Spinal cord (tissue), 10 donors: ENCODE measurements around the gene CEP68. TPM values are rescaled to one million over a fixed set of nuclear protein-coding genes. Genes with fewer than 3 reads are reported as not detected.
A peak's percentile ranks its signal among the peaks of the same experiment; 100 is the strongest.
"Not testable (repeated sequence)": the region's sequence is repeated elsewhere in the genome, so short reads cannot be mapped to it uniquely, and the experiment has no call there.

Experiments
- DNase-seq, 6 donors: peaks; one replicate each; pipeline versions ENCODE4 v3.0.0 to v3.0.0-alpha.2; 2013 to 2015; ENCODE audit warnings: low spot score in 6 of 6, low read depth in 4 of 6
- H3K27ac ChIP-seq: one replicate; pipeline ENCODE4 v1.5.1; 2013; ENCODE audit warnings: low read depth, low read length, control low read depth
- H3K27me3 ChIP-seq: one replicate; pipeline ENCODE4 v1.6.1; 2013; ENCODE audit warnings: low read length; ENCODE audit not compliant: control insufficient read depth, insufficient read depth
- H3K36me3 ChIP-seq: one replicate; pipeline ENCODE4 v1.6.1; 2013; ENCODE audit warnings: low read length; ENCODE audit not compliant: control insufficient read depth, insufficient read depth
- H3K4me1 ChIP-seq: one replicate; pipeline ENCODE4 v1.6.1; 2013; ENCODE audit warnings: low read length; ENCODE audit not compliant: control insufficient read depth, insufficient read depth
- H3K4me3 ChIP-seq: one replicate; pipeline ENCODE4 v1.5.1; 2013; ENCODE audit warnings: low read depth, low read length, control low read depth
- H3K9me3 ChIP-seq: one replicate; pipeline ENCODE4 v1.6.1; 2013; ENCODE audit warnings: low read length; ENCODE audit not compliant: control insufficient read depth, insufficient read depth
- WGBS: methylation state at CpG from one replicate; pipeline ENCODE4 v1.1.5; 2013; ENCODE audit warnings: missing lambda C conversion rate; ENCODE audit not compliant: insufficient coverage; 5-methylcytosine and 5-hydroxymethylcytosine counted together
- polyA plus RNA-seq, 2 donors: library from polyadenylated mRNA; unstranded; fragments of 120-200 nt; gene quantifications; one replicate each; pipeline ENCODE4 v1.2.1, GENCODE V29; 2013; ENCODE audit not compliant: insufficient read length in 2 of 2
- total RNA-seq, 2 donors: library from RNA; depleted of rRNA in 1 of 2; stranded (reverse); fragments of 120-200 nt in 1 of 2; fragments of >200 nt in 1 of 2; gene quantifications; one replicate each; pipeline versions ENCODE4 v1.2.3 to v1.2.4, GENCODE V29; 2013 to 2014
- donor health status: healthy.

CEP68 gene
- total and polyA plus RNA-seq, 4 donors, result 30.0 to 39.2 (median 33.6) TPM

DNA sequence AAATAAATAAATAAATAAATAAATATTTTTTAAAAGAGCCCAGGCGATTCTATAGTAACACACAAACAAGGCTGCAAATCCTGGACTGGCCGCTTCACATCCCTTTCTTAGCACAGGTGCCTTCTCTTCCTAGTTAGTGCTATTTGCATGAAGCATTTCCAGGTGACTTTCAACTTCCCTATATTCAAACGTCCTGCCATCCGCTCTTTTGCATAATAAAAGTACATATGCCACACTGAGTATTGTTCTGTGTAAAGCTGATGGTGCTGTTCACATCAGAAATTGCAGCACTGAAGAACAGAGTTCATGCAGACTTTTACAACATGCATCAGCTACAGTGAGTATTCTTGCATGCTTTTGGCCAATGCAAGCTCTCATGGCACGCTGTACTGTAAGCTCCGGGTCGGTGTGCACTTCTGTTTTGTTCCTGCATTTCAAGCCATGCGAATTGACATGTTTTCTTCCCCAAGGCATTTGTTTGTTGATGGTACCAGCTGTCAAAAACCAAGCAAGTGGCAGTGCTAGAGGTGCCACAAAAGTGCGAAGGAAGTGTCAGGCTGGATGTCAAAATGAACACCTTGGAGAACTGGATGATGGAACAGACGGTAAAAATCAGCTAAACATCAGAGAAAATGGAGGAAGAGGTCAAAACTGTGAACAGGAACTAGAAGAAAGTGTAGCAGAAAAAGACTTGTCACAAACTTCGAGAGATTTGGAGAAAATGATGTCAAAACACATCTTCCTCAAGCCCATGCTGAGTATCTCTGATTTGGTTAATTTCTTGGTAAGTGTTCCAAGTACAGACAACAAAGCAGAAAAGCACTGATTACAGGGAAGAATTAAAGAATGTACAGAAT lies 25.5 kb upstream of the CEP68 start:
- WGBS, result 76% methylated on average over 8 of the region's 11 CpGs
- no peaks in the 10 kb centered on the region for H3K36me3 ChIP-seq
- no peaks in the 10 kb centered on the region for H3K9me3 ChIP-seq

DNA sequence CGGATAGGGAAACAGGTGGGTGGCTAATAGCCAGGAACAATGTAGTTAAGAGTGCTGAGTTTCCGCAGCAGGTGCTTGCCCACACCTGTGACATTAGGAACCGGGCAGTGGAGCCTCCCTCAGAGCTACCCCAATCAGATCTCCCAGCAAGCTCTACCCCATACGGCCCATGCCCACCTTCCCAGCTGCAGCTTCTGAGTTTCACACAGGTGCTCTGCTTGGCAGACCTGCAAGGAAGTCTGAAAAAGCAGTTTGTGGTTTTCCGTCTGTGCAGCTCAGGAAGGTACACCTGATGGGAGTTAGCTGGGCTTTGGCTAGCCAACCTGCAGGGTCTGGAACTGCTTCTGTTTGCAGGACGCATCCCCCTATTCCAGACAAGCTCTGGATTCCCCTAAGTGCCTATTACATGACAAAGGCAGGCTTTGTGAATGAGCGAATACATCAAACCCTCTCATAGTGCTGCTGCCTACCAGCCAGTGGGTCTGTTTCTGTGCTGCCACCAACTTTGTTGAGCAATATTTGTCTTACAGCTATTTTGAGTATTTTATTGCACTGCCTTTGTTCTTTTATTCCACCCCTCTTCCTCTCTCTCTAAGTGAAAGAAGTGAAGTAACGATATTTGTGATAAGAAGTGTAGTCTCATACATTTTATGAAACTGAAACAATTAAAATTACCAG lies 24.7 kb upstream of the CEP68 start:
- DNase-seq, result peak in 1 of 6 donors; percentile 45
- Histone ChIP-seq H3K36me3 (no peaks in the 10 kb centered on the region), H3K4me1 (peaks cover 17% of the 10 kb centered on the region), H3K4me3 (no peak overlapping the region), H3K27ac (no peak overlapping the region), H3K9me3 (no peaks in the 10 kb centered on the region), H3K27me3 (no peaks in the 10 kb centered on the region)
- WGBS, result 58% methylated on average over 5 of the region's 8 CpGs

More for the DNA sequence above, 25.5 kb upstream of the CEP68 start:
- H3K27ac ChIP-seq, result no peak overlapping the region
- no peak overlapping the region for H3K4me3 ChIP-seq
- H3K27me3 ChIP-seq, result no peaks in the 10 kb centered on the region
- peak in 1 of 6 donors; percentile 50 for DNase-seq
- H3K4me1 ChIP-seq, result peaks cover 17% of the 10 kb centered on the region

DNA sequence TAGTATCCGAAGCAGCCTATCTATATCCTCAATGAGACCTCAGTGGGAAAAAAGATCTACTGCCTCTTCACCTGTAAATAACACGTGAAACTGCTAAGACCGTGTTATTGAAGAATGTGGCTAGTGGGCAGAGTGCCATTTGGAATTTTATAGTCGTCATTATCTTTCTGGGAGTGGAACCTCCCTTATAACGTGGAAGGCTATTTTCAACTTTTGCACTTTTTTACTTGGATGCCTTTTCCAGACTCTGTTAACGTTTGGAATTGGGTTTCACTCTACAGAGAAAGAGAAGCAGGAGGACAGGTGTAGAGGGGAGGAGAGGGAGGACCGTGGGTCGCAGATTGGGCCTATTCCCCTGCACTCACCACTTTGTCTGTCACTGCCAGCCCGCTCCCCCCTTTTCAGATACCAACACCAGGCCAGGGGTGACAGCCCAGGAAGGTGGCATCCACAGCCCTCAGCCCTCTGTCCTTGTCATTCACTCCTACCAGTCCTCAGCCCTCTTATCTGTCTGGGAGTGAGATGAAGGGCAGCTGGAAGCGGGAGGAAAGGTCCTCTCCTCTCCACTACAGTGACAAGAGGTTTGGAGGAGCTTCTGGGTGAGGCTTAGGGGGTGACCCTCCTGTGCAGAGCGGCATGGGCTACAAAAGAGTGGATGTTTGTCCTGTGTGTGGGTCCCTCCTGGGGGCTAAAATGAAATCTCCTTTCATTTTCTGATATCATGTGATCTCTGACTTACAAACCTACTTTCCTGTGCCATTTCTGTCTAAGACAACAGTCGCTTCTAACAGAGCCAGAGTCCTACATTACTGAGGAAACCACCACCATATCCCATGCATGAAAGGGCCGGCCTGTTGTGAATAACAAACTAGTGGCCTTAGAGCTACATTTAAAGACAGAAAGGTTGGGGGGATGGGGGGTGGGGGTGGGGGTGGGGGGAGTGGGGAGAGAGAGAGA lies 23.9 kb upstream of the CEP68 start:
- no peaks in the 10 kb centered on the region for H3K36me3 ChIP-seq
- no CpG with 5 or more reads among the region's 13 CpGs for WGBS
- H3K27ac ChIP-seq, result no peak overlapping the region
- H3K4me1 ChIP-seq, result peaks cover 13% of the 10 kb centered on the region
- no peak for DNase-seq
- no peaks in the 10 kb centered on the region for H3K27me3 ChIP-seq
- H3K4me3 ChIP-seq, result no peak overlapping the region
- H3K9me3 ChIP-seq, result no peaks in the 10 kb centered on the region

DNA sequence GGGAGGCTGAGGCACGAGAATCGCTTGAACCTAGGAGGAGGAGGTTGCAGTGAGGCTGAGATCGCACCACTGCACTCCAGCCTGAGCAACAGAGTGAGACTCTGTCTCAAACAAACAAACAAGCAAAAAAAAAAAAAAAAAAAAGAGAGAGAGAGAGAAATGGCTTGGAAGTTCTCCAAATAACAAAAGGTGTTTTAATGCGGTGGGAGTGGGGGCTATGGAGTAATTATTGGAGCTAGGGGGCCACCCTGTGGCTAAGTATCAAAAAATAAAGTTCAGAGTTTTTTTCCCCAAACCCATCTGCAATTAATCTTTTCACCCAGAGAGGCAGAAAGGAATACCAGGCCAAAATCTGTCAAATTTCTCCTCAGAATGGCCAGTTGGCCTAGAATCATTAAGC lies 23.0 kb upstream of the CEP68 start:
- Histone ChIP-seq H3K4me3 (no peak overlapping the region), H3K4me1 (peaks cover 13% of the 10 kb centered on the region), H3K36me3 (no peaks in the 10 kb centered on the region), H3K27ac (no peak overlapping the region), H3K27me3 (no peaks in the 10 kb centered on the region), H3K9me3 (no peaks in the 10 kb centered on the region)
- whole genome bisulfite sequencing, result no CpG with 5 or more reads among the region's 4 CpGs
- DNase-seq, result peak in 1 of 6 donors; percentile 51

DNA sequence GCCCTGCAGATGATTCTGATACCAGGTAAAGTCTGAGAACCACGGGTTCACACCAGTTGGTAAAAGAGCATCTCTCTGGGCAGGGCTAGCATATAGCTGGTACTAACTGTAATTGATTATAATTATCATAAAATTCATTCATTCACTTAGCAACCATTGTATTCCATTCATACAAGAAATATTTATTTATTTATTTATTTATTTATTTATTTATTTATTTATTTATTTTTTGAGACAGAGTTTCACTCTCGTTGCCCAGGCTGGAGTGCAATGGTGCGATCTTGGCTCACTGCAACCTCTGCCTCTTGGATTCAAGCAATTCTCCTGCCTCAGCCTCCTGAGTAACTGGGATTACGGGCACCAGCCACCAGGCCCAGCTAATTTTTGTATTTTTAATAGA lies 22.5 kb upstream of the CEP68 start:
- H3K27ac ChIP-seq, H3K9me3 ChIP-seq, DNase-seq, H3K4me3 ChIP-seq, H3K27me3 ChIP-seq, H3K36me3 ChIP-seq: not testable (repeated sequence)
- H3K4me1 ChIP-seq, result peaks cover 13% of the 10 kb centered on the region
- WGBS, result no CpG with 5 or more reads among the region's 4 CpGs

DNA sequence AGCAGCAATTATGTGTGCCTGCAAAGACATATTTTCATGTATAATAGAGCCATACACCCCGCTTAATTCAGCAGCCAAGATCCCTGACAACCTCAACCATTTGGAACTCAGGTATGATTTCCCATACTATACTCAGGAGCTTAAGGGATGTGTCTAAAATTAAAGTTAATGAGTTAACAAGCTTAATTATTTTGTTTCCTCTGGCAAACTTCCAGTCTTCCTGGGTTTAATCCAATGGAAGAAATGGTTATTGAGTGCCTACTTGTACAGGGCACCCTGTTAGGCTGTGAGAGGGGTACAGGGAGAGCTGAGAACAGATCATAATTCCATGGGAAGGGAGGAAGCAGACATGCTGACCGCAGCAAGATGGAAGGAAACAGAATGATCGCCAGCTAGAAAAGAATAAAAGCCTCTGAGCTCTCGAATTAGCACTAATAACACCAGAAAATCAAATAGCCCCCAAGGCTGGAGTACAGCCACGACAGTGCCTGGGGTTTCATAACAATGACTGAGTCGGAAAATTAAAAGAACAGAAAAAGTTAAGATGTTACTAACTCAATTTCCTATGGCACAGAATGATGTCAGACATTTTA lies 20.8 kb upstream of the CEP68 start:
- H3K4me3 ChIP-seq, result no peak overlapping the region
- peak in 1 of 6 donors; percentile 83 for DNase-seq
- H3K27me3 ChIP-seq, result no peaks in the 10 kb centered on the region
- no peaks in the 10 kb centered on the region for H3K9me3 ChIP-seq
- H3K36me3 ChIP-seq, result no peaks in the 10 kb centered on the region
- peaks cover 12% of the 10 kb centered on the region for H3K4me1 ChIP-seq
- no peak overlapping the region for H3K27ac ChIP-seq
- WGBS, result no CpG with 5 or more reads among the region's 6 CpGs

DNA sequence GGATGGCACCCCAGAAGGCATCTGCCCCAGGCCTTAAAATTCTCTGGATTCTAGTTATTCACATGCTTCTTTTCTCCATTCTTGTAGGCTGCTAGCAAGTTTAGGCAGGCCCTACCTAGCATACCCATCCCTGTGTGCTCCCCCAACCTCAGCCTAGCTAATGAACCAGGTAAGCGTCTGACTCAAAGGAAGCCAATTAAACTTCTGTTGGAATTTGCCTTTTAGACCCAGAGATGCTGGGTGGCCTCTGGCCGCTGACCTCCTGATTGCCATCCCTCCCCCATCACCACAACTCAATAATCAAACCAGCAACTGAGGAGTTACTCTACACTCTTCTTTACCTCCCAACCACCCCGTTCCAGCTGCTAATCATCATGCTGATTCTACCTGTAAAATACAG lies 19.0 kb upstream of the CEP68 start:
- H3K4me1 ChIP-seq, result peaks cover 8% of the 10 kb centered on the region
- no peak overlapping the region for H3K4me3 ChIP-seq
- H3K27ac ChIP-seq, result no peak overlapping the region
- WGBS, result 70% methylated on average over 3 of the region's 3 CpGs
- no peak for DNase-seq
- no peaks in the 10 kb centered on the region for H3K36me3 ChIP-seq
- no peaks in the 10 kb centered on the region for H3K27me3 ChIP-seq
- H3K9me3 ChIP-seq, result no peaks in the 10 kb centered on the region

DNA sequence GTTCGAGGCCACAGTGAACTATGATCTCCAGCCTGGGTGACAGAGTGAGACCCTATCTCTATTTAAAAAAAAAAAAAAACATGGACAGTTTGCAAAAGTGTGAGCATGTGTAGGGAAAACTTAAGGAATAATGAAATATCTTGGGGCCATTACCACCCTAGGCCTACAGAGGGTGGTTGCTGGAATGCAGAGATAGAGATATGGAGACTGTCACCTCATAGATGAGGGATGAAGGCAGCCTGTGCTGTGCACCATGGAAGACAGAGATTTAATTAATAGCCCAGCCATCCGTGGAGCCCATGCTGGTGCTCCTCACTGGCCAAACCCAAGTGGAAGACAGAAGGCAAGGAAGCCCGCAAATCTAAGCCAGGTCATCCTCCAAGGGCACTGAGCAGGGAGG lies 16.6 kb upstream of the CEP68 start:
- Histone ChIP-seq H3K27ac (no peak overlapping the region), H3K4me3 (no peak overlapping the region), H3K36me3 (no peaks in the 10 kb centered on the region), H3K9me3 (no peaks in the 10 kb centered on the region), H3K4me1 (peaks cover 4% of the 10 kb centered on the region), H3K27me3 (no peaks in the 10 kb centered on the region)
- WGBS, result 95% methylated on average over 2 of the region's 3 CpGs
- DNase-seq, result no peak
